Fibroblast of the conjunctiva (primary cell): ENCODE results near the gene CPVL.
A peak's percentile ranks its signal among the peaks of the same experiment; 100 is the strongest.

Source experiments
- DNase-seq: peaks from one replicate; pipeline ENCODE4 v3.0.0-alpha.2; 2010; ENCODE audit warnings: low read depth

The CPVL gene

DNA sequence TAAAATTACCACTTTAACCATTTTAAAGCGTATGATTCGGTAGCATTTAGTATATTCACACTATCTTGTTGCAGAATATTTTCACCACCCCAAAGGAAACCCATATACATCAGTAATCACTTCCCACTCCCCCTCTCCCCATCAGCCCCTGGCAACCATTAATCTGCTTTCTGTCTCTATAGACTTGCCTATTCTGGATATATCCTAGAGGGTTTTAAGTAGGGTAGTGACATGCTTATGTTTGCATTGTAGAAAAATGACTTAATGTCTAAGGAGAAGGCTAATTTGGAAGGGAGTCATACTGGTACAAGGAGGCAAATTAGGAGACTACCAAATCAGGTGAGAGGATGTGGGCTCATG lies 145.6 kb downstream of the CPVL start:
- no peak for DNase-seq

DNA sequence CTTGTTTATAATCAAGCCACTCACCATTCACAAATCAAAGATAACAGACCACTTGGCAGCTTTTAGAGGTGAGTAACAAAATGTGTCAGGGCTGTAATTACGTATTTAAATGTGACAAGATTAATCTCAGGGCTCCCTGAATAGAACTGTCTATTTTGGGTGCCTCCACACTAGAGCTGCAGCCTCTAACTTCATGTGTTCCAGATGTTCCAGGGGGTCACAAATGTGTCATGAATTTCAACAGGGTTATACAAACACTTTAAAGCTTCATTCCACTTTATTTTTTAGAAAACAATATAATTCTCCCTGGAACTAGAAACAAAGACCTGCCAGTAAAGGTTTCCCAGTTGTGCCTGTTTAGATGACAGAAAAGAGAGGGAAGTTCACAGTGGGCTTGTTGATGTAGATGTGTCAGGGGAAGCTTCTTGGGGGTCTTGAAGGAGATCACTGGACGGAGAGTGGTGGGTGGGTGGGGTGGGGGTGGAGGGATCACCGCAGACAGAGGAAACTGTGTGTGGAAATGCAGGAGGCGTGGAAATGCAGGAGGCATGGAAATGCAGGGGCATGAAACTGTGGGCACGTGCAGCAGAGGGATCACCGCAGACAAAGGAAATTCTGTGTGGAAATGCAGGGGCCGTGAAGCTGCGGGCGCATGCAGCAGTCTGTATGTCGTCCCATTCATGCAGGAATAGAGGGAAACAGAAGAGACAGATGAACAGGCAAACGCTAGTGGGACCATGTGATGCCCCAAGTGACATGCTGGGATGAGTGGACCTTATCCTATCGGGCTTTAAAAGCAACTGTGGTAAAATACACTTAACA lies 146.2 kb downstream of the CPVL start:
- no peak for DNase-seq

DNA sequence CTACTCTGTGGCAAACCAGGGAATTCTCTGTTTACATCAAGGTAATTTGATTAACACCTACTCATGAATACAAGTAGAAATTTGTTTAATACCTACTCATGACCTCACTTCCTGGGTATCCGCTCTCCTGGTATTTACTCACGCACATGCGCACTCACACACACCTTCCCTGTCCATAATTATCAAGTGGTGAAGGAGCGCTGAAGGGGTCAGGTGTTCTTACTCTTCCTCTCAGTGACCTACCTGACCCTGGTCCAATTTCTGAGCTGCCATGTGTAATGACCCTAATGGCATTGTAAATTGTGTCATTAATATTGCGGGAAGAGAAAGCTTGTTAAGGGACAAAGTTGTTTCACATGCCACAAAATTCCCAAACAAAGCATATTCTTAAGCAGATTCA lies 146.9 kb downstream of the CPVL start:
- no peak for DNase-seq

DNA sequence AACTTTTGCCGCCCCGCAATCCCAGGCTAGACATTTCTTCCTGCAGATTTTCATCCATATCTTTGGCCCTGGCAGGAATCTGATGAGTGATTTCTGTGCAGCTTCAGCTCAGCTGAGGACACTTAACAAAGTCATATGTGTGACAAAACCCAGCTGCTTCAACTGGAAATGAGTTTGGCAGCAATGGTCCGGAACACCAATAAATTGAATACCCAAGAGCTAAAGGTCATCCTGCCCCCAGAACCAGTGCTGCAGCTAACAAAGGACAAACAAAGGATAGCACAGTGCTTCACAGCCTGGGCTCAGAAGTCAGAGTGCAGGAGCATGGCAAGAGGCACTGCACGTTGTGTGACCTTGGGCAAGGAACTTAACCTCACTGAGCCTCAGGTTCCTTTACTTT lies 148.2 kb downstream of the CPVL start:
- DNase-seq: no peak

DNA sequence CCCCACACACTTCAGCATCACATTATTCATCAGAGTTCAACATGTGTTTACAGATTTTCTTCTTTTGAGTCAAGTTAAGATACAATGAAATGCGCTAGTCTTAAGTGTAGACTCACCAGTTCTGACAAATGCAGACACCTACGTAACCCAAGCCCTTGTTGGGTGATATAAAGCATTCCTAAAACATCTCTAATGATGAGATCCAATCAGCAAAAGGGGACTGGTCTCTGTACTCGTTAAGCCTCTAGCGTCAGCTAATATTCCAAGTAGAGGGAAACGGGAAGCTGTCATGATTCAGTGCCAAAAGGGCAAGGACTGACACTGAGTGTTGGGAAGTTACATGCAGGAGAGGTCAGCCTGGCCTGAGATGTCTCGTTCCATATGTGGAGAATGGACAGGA lies 149.5 kb downstream of the CPVL start:
- no peak for DNase-seq

DNA sequence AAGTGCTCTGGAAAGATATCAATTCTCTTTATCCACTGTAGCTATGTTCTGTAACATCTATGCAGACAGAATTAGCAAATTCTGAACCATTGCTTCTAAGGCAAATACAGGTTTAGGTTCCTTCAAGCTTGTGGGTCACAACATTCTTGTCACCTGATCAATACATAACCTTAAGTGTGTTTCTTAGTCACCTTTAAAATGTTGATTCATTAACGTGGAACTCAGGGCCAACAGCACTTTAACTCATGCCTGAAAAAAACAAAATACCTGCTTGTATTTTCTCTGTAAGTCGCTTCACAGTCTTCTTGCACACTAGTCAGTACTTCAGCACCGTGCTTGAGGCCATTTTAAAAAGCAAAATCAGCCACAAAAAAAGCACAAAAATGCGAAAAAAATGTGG lies 153.0 kb downstream of the CPVL start:
- DNase-seq: no peak

DNA sequence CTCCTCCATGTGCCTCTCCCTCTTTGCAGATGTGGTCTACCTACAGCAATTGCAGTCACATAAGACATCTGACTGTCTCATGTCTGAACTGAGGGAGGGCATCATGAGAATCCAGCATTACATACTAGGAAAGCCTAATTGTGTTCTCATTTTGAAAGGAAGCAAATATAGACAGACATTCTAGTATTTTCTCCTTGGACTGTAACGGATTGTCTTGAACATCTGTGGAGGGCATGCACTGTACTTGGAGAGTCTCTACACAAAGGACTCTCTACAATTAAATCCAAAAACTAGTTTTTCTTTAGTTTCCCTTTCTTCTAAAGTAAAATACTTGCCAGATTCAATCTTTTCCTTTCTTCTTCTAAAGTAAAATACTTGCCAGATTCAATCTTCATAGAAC lies 153.5 kb downstream of the CPVL start:
- no peak for DNase-seq

DNA sequence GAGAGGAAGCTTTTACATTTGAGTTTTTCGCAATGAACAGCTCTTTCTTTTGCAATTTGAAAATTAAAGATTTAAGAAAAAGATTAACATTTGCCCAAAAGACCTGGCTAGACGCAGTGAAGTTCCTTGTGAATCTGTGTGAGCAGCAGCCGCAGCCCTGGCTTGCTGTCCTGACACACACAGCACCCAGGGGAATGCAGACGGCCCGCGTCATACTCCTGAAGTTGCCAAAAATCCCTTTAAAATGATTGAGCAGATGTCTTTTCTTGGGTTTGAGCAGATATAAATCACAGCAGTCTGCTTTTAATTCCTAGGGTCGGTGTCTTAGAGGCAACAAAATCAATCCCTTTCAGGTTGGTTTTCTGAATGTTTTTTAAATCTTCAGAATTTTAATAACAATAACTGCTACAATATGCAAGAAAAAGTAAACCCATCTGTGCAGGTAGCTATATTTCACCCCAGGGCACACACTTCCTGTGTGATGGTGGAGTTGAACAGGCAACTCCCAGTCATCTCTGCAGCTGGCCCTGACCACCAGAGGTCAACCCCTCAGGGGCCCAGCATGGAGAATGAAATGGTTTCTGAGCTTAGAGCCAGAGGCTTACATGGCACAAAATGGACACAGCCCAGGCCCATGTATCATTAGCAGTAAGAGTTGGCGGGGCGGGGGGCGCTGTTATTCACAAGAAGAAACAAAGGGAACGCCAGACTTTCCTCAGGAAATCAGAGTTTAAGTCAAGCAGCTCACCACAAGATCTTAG lies 156.0 kb downstream of the CPVL start:
- DNase-seq: no peak

DNA sequence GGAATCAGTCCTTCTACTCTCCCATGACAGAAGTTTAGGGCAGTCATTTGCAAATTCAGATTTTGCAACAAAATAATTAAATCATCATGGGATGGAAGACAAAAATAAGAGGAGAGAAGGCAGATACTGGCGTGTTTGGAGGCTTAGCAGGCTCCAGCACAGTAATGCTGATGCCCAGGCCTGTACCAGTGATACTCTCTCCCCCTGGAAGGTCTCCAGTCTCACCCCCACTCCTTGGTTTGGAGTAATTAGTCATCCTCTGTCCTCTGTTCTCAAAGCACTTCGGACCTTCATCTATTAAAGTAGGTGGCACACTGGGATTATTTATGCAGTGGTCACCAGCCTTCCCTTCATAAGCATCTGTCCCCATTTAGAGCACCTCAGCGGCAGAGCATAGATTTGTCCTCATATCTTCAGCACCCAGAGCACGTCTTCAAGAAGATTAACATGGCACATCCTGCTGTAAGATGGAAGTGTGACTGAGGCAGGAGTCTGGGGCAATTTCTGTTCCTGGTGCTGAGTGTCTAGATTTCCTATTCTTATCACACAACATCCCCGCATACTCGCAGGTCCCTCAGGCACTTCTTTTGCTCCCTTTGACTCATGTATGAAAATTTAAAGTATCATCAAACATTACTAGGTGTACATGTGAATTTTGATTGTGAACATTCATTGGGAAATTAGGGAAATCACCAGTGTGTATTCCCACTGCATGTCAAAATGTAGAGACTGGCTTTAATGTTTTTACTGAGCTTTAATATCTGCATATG lies 156.9 kb downstream of the CPVL start:
- no peak for DNase-seq

DNA sequence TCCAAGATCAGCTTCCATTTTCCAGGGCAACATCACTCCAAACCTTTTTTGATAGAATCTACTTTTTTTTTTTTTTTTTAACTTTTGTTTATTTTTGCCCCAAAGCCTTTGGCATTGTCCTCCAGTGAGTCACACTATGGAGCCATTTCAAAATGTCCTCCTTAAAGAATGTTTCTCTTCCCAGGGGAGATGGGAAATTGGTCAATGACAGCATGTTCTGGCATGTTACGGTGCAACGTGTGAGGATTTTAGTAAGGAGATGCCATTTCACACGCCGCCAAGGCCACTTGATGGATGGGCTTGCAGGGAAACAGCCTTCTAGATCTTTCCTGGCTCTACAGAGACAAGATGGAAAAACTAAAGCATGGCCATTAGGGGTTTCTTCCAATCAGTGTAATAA lies 157.5 kb downstream of the CPVL start:
- peak; percentile 86 for DNase-seq

DNA sequence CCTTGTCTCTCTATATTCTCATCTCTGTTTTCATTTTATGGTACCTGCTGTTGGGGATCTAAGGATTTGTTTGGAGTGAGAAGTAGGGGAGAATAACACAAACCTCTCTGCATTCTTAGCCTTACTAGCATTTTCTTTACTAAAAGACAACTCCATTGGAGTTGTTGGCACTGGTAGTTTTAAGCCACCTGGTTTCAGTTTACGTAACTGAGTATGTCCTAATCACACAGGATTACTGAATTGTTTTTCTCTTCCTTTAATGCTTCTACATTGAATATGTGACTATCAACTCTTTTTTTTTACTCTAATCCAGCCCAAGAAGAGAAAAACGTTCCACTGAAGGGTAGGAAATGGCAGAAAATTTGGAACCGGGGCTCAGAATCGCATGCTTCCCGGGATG lies 158.2 kb downstream of the CPVL start:
- DNase-seq: no peak

DNA sequence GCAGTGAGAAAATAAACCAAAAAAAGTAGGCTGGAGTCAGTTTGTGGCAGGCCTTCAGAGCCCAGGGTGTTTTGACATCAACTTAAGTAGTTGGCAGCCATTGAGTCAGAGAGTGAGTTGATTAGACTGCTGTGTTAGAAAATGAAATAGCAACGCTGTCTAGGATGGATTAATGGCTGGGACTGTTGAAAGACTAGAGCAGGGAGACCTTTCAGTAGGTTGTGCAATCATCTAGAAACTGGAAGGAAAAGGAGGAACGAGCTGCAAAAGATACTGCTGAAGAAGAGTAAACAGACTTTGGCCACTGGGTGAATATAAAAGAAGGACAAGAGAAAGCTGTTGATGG lies 159.6 kb downstream of the CPVL start:
- peak; percentile 80 for DNase-seq

DNA sequence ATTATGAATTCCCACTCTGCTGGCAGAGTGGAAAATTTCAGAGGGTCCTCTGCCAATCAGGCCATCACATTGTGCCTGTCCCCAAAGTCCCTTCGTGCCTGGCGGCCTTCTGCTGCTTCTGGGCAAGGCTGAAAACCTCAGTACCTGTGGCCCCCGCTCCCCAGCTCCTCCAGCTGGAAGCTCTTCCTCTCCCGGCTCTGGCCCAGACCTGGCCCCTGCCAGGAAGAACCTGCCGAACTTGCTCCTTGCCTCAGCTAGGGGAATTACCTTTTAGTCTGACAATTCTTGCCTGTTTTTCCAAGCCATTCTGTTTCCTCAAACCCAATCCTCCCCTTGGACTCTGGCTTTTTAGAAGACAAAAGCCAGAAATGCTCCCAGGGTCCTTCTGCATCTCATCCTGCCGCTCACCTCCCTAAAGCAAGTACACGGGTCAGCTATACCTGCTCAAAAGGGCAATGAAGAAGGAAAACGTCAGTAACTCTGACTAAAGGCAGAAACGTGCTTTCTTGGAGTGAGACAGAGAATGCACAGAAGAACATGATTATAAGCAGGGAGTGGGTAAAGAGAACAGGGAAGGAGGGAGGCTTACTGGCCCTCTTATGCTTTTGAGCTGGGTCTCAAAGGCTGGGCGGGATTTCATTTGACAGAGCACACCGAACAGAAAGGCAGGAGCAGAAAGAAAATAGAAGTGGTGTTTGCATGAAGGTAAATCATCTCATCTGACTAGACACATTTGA lies 160.1 kb downstream of the CPVL start:
- DNase-seq: no peak

DNA sequence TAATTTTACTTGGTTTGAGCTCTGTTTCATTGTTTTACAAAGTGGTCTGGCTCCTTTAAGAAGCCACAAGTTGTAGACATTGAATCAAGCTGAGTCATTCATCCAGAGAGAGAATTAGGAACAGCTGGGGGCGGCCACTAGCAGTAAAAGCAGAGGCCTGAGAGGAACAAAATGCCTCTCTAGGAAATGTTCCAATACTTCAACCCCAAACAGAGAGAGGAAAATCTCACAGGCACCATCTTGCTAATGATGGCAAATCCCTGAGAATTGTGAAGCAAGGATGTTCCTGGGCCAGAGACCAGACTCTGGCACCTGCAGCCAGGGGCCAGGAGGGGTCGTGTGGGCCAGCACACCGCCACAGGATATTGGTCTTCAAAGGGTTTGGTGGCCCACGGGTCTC lies 161.7 kb downstream of the CPVL start:
- peak; percentile 84 for DNase-seq

DNA sequence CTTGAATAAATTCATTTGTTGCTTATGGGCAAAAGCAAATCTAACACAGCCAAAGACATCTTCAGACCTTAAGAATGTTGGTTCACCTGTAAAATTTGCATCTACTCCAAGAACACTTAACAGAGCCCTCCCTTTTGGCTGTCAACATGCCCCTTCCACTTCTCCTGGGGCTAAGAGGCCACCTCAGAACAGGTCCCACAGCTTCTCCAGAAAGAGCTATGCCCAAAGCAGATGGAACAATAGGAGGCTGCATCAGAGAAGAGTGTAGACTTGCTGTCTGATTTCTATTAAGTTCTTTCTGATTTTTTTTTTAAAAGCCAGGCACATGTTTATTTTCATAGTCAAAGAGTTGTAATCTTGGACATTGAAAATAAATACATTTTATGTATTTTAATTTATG lies 162.1 kb downstream of the CPVL start:
- DNase-seq: no peak

DNA sequence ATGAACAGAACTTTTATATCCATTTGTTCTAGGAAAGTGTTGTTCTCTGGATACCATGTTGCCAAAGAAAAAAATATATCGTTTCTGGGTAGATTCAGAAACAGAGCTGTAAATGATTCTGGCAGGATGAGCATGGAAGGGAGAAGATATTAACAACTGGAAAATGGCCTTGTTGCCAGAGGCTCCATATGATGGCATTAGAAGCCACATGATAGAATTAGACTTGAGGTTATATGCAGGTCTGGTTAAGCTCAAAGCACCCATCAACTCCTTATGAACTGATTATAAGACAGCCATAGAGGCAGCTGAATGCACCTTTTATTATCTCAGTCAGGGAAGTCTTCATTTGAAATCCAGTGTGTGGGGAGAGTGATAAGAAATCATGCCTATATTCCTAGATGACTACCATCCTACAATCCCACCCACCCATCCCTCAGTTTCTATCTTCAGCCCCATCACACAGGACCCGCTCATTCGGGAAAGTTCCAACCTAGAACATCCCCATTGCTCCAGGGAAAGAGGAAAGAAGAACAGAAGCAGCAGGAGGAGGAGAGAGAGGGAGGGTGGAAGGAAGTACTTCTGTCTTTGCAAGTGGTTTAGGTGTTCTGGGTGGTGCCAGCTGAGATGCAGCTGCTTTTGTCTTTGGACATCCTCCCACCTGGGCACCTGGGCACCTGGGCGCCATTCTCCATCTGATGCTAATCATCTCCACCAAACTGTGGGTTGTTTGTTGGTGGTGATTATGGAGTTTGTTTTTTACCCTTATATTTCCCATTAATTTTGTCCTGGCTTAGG lies 162.7 kb downstream of the CPVL start:
- no peak for DNase-seq

DNA sequence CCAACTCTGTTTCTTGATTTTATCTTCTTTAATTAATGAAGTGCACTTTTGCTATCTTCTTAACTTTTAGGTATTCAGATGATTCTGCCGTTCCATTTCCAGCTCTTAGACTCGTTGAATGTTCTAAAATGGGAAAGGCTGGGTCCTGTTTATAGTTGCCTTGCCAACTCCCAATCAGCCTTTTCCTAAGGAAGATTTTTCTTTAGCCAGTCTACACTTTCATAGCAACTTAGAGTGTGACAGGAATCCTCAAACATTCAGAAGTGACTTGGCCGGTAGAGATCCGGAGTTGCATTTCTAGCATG lies 165.2 kb downstream of the CPVL start:
- no peak for DNase-seq

DNA sequence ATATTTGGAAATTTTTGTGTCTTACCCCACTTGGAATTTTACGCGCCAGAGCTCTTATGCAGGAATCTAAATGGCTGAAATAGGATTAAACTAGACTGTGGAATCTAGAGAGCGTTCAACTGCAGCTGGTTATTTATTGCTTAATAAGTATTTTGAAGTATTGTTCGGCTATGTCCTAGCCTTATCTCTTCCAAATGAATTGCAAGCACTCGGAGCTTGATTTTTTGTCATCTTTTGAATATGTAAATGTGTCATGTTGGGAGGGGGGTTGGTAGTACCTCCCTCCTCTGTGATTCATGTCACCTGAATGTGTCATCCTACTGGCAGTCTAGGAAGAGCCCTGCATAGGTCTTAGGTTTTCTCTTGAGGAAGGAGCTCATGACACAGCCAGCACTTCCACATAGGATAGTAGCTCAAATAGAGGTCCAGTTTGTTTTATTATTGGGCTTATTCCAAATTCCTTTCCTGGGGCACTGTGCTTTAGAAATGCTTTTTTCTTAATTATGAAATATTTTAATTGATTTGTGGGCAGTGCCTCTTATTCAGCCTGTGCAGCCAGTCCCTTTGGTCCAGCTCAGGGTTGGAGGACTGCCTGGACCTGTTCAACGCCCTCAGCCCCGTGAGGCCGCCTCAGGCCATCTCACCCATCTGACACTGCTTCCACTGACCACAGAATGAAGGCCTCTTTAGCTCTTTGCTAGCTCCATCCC lies 165.7 kb downstream of the CPVL start:
- no peak for DNase-seq

DNA sequence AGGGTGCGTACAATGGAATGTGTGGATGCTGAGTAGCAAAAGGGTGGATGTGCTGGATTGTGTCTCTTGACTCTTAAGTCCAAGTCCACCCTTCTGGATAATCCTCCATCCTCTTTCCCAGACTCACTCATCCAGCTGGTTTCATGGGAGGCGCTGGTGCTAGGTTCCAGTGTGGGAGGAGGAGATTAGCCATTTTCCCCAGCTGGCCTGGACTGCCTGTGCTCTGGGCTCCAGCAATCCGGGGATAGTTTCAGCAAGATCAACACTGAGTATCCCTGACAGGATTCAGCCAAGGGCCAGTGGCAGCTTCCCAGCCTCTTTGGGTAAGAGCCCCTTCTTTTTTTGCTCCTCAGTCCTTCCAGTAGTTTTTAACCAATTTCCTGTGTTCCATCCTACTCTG lies 166.6 kb downstream of the CPVL start:
- DNase-seq: no peak

DNA sequence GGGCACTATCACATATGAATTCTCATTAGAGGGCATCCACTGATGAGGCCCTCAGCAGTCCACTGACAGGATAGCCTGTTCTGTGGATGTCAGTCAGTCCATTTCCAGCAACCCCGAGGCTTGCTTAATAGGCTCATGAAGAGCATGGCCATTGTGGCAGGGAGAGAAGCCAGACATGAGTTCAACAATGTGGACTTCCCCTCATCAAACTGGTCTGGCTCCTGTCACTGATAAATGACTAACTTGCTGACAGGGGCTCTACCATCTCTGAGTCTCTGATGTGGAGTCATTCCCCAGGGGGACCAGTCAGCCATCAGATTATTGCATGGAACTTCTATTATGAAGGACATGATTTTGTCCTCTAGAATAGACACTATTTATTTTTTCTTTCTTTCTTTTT lies 168.5 kb downstream of the CPVL start:
- no peak for DNase-seq

DNA sequence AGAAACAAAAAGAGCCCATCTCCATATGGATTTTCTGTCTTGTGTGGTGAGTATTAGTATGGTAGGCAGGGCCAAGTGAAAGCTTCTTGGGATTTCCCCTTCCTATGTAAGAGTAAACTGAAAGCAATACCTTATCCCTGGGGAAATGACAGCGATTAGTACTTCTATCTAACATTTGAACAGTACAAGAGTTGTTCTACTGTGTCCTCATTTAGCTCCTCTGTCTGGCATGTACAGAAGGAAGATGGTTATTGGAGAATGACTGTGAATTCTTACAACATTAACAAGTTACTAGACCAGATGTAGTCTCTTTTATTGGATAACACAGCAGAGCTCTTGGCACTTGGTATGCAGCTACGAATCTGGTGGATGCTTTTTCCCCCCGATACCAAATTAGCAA lies 170.3 kb downstream of the CPVL start:
- DNase-seq: peak; percentile 34
